H1 (cell line): Measurements from ENCODE around the gene SLC52A3.

Experiments used
- ATF3 ChIP-seq: IDR thresholded peaks from 2 replicates; pipeline ENCODE4 v1.6.1; 2011; ENCODE audit warnings: low read depth, mild to moderate bottlenecking, low read length; ENCODE audit not compliant: insufficient read depth
- CHD2 ChIP-seq: IDR thresholded peaks from 2 replicates; pipeline ENCODE4 v1.6.1; 2012; ENCODE audit warnings: low read length, improper control_type of control experiment
- CTCF ChIP-seq, 3 experiments: IDR thresholded peaks; 1 replicate in 2 of 3; 2 replicates in 1 of 3; pipeline versions ENCODE4 v1.5.1 to v1.6.1; 2011; ENCODE audit warnings: low read length in 3 of 3, mild to moderate bottlenecking in 3 of 3, inconsistent platforms in 2 of 3, low read depth in 1 of 3, moderate library complexity in 1 of 3; ENCODE audit not compliant: insufficient read depth in 1 of 3; ENCODE audit errors: control extremely low read depth in 1 of 3
- EGR1 ChIP-seq: IDR thresholded peaks from 2 replicates; pipeline ENCODE4 v1.6.1; 2011; ENCODE audit warnings: low read depth, low read length, borderline replicate concordance
- EZH2 ChIP-seq: fragments of 200-600 bp; sonication (generic); IDR thresholded peaks from 2 replicates; pipeline ENCODE4 v1.7.1; 2012; ENCODE audit warnings: low read depth, mild to moderate bottlenecking, moderate library complexity, low read length, inconsistent platforms; ENCODE audit not compliant: severe bottlenecking
- GABPA ChIP-seq: IDR thresholded peaks from 2 replicates; pipeline ENCODE4 v1.6.1; 2011; ENCODE audit warnings: mild to moderate bottlenecking, low read length, moderate library complexity, borderline replicate concordance; ENCODE audit not compliant: insufficient read depth
- KDM4A ChIP-seq: IDR thresholded peaks from one replicate; pipeline ENCODE4 v1.7.1; 2012; ENCODE audit warnings: low read depth, mild to moderate bottlenecking, moderate library complexity, low read length, inconsistent platforms; ENCODE audit not compliant: severe bottlenecking
- POLR2AphosphoS5 ChIP-seq: IDR thresholded peaks from 2 replicates; pipeline ENCODE4 v1.6.1; 2011; ENCODE audit warnings: low read depth, low read length
- ZNF274 ChIP-seq: IDR thresholded peaks from 2 replicates; pipeline ENCODE4 v1.7.0; 2012; ENCODE audit warnings: low read length, borderline replicate concordance; ENCODE audit errors: extremely low read depth

GRCh38 chr20:768426-768978 is at the start of gene SLC52A3:
- TF ChIP-seq POLR2AphosphoS5: no peak
- TF ChIP-seq EZH2: no peak
- TF ChIP-seq CTCF (IDR thresholded peaks at IDR 0.05; ENCODE audit: control extremely low read depth in 1 of 3, insufficient read depth in 1 of 3, low read depth in 1 of 3, low read length in 3 of 3): peak; percentile 78 to 81 (median 79)
- no peak for TF ChIP-seq EGR1
- TF ChIP-seq ZNF274: no peak
- TF ChIP-seq KDM4A: no peak
- TF ChIP-seq GABPA: no peak
- TF ChIP-seq CHD2: no peak
- TF ChIP-seq ATF3: no peak
